IMR-90 (cell line): ENCODE results near the gene HOMER3. TPM values are rescaled to one million over a fixed set of nuclear protein-coding genes. Genes with fewer than 3 reads are reported as not detected.

Experiments used
- ATAC-seq: fragments of 200-7000 bp; cut with Tn5 transposase; 2 replicates; pipeline ENCODE4 v1.9.1; 2020; ENCODE audit warnings: low read depth, mild to moderate bottlenecking, moderate library complexity
- BruUV-seq: library from RNA; stranded (reverse); fragments of 400-500 nt; replicated peaks from 2 replicates; lab custom pipeline; 2021; lab: Mats Ljungman, UMichigan
- CTCF ChIA-PET: fragments of 300-600 bp; formaldehyde crosslinking; extraction: SDS; loops from one replicate; lab custom pipeline; 2021; ENCODE audit warnings: antibody characterized with exemption; lab: Yijun Ruan, JAX
- POLR2A ChIA-PET: fragments of 300-600 bp; sonication (Branson Sonifier 250); formaldehyde crosslinking; loops from one replicate; lab custom pipeline; 2022; ENCODE audit warnings: antibody characterized with exemption; ENCODE audit not compliant: unreplicated experiment; lab: Charles Lee
- DNase-seq: peaks from one replicate; pipeline ENCODE4 v3.0.0; 2013
- H2AFZ ChIP-seq: replicated peaks from 2 replicates; pipeline ENCODE3; 2013; ENCODE audit warnings: low read length, mild to moderate bottlenecking; ENCODE audit not compliant: poor library complexity
- H2AK5ac ChIP-seq: 2 replicates; pipeline ENCODE4 v1.6.1; 2013; ENCODE audit warnings: low read depth, low read length, inconsistent platforms
- H2AK9ac ChIP-seq: replicated peaks from 2 replicates; pipeline ENCODE3; 2013; ENCODE audit warnings: mild to moderate bottlenecking, low read depth, low read length, moderate library complexity; ENCODE audit not compliant: poor library complexity
- H2BK120ac ChIP-seq: 2 replicates; pipeline ENCODE4 v1.6.1; 2013; ENCODE audit warnings: low read depth, low read length, inconsistent platforms
- H2BK15ac ChIP-seq: 3 replicates; pipeline ENCODE4 v1.6.1; 2013; ENCODE audit warnings: low read depth, low read length, inconsistent platforms
- H2BK20ac ChIP-seq: 2 replicates; pipeline ENCODE4 v1.6.1; 2013; ENCODE audit warnings: low read depth, mild to moderate bottlenecking, inconsistent platforms, low read length, moderate library complexity
- H2BK5ac ChIP-seq: 2 replicates; pipeline ENCODE4 v1.6.1; 2013; ENCODE audit warnings: mild to moderate bottlenecking, low read depth, low read length, inconsistent platforms; ENCODE audit not compliant: poor library complexity, severe bottlenecking
- H3K14ac ChIP-seq: replicated peaks from 2 replicates; pipeline ENCODE4 v1.6.1; 2013; ENCODE audit warnings: low read depth, low read length, inconsistent platforms
- H3K18ac ChIP-seq: 2 replicates; pipeline ENCODE4 v1.6.1; 2013; ENCODE audit warnings: low read depth, low read length, control low read depth
- H3K23ac ChIP-seq: 2 replicates; pipeline ENCODE4 v1.6.1; 2013; ENCODE audit warnings: low read depth, low read length, inconsistent platforms
- H3K27ac ChIP-seq: 2 replicates; pipeline ENCODE4 v1.5.1; 2013; ENCODE audit warnings: mild to moderate bottlenecking, control low read depth, low read length; ENCODE audit not compliant: insufficient read depth
- H3K27me3 ChIP-seq: 2 replicates; pipeline ENCODE4 v1.6.1; 2013; ENCODE audit warnings: low read length; ENCODE audit not compliant: control insufficient read depth, insufficient read depth
- H3K36me3 ChIP-seq: 2 replicates; pipeline ENCODE4 v1.6.1; 2013; ENCODE audit warnings: low read length, mixed read lengths; ENCODE audit not compliant: control insufficient read depth, insufficient read depth
- H3K4ac ChIP-seq: 2 replicates; pipeline ENCODE4 v1.6.1; 2013; ENCODE audit warnings: low read depth, low read length, inconsistent platforms
- H3K4me1 ChIP-seq: 2 replicates; pipeline ENCODE4 v1.6.1; 2013; ENCODE audit warnings: low read length, mixed read lengths; ENCODE audit not compliant: control insufficient read depth, insufficient read depth
- H3K4me2 ChIP-seq: 2 replicates; pipeline ENCODE4 v1.6.1; 2013; ENCODE audit warnings: low read depth, mild to moderate bottlenecking, control low read depth, low read length, moderate library complexity
- H3K4me3 ChIP-seq: 2 replicates; pipeline ENCODE4 v1.5.1; 2013; ENCODE audit warnings: low read depth, mild to moderate bottlenecking, control low read depth, low read length, moderate library complexity; ENCODE audit not compliant: insufficient read depth
- H3K56ac ChIP-seq: 2 replicates; pipeline ENCODE4 v1.6.1; 2013; ENCODE audit warnings: low read length, inconsistent platforms; ENCODE audit not compliant: insufficient read depth; ENCODE audit errors: extremely low read depth
- H3K79me1 ChIP-seq, 2 experiments: 2 replicates each; pipeline ENCODE4 v1.6.1; 2013; ENCODE audit warnings: low read length in 2 of 2, inconsistent platforms in 1 of 2, low read depth in 1 of 2
- H3K9ac ChIP-seq: 2 replicates; pipeline ENCODE4 v1.6.1; 2013; ENCODE audit warnings: low read depth, low read length, control low read depth
- H3K9me1 ChIP-seq: 2 replicates; pipeline ENCODE4 v1.6.1; 2013; ENCODE audit warnings: low read length, inconsistent platforms; ENCODE audit not compliant: insufficient read depth
- H3K9me3 ChIP-seq: 2 replicates; pipeline ENCODE4 v1.6.1; 2013; ENCODE audit warnings: low read length; ENCODE audit not compliant: control insufficient read depth, insufficient read depth
- H4K20me1 ChIP-seq: 2 replicates; pipeline ENCODE4 v1.6.1; 2013; ENCODE audit warnings: low read length, inconsistent platforms; ENCODE audit not compliant: insufficient read depth
- H4K5ac ChIP-seq: 2 replicates; pipeline ENCODE4 v1.6.1; 2013; ENCODE audit warnings: mild to moderate bottlenecking, low read depth, low read length, control low read depth
- H4K8ac ChIP-seq, 2 experiments: 2 replicates each; pipeline ENCODE4 v1.6.1; 2013; ENCODE audit warnings: low read depth in 2 of 2, low read length in 2 of 2, control low read depth in 1 of 2, inconsistent platforms in 1 of 2
- H4K91ac ChIP-seq: 2 replicates; pipeline ENCODE4 v1.6.1; 2013; ENCODE audit warnings: low read depth, low read length, inconsistent platforms; ENCODE audit not compliant: insufficient read depth
- BHLHE40 ChIP-seq: fragments of 150-350 bp; IDR thresholded peaks from 2 replicates; pipeline ENCODE4 v1.6.1; 2016; ENCODE audit warnings: mild to moderate bottlenecking, low read depth, low read length
- CEBPB ChIP-seq: IDR thresholded peaks from 2 replicates; pipeline ENCODE4 v1.6.1; 2012; ENCODE audit warnings: low read depth, low read length, improper control_type of control experiment
- CHD1 ChIP-seq: IDR thresholded peaks from 2 replicates; pipeline ENCODE4 v1.6.1; 2012; ENCODE audit warnings: low read depth, low read length, improper control_type of control experiment
- CTCF ChIP-seq: conservative IDR thresholded peaks from 2 replicates; pipeline ENCODE4 v1.5.1; 2012; ENCODE audit warnings: mild to moderate bottlenecking, low read depth, low read length, improper control_type of control experiment
- ELK1 ChIP-seq: fragments of 150-350 bp; IDR thresholded peaks from 2 replicates; pipeline ENCODE4 v1.6.1; 2016; ENCODE audit warnings: low read depth, mild to moderate bottlenecking, low read length, moderate library complexity, borderline replicate concordance
- FOS ChIP-seq: fragments of 150-350 bp; IDR thresholded peaks from 2 replicates; pipeline ENCODE4 v1.6.1; 2016; ENCODE audit warnings: low read depth, low read length
- MAFK ChIP-seq: IDR thresholded peaks from 2 replicates; pipeline ENCODE4 v1.6.1; 2012; ENCODE audit warnings: low read depth, low read length, improper control_type of control experiment
- MAZ ChIP-seq: IDR thresholded peaks from 2 replicates; pipeline ENCODE4 v1.6.1; 2012; ENCODE audit warnings: low read depth, mild to moderate bottlenecking, low read length, improper control_type of control experiment, moderate library complexity, borderline replicate concordance
- MXI1 ChIP-seq: IDR thresholded peaks from 2 replicates; pipeline ENCODE4 v1.6.1; 2012; ENCODE audit warnings: low read depth, mild to moderate bottlenecking, low read length, moderate library complexity, borderline replicate concordance
- NFE2L2 ChIP-seq: fragments of 150-350 bp; IDR thresholded peaks from 2 replicates; pipeline ENCODE4 v1.6.1; 2016; ENCODE audit warnings: low read depth, mild to moderate bottlenecking, low read length
- POLR2A ChIP-seq: IDR thresholded peaks from 2 replicates; pipeline ENCODE4 v1.6.1; 2012; ENCODE audit warnings: mild to moderate bottlenecking, low read depth, low read length
- RAD21 ChIP-seq: IDR thresholded peaks from 2 replicates; pipeline ENCODE4 v1.6.1; 2012; ENCODE audit warnings: low read length, improper control_type of control experiment
- RCOR1 ChIP-seq: IDR thresholded peaks from 2 replicates; pipeline ENCODE4 v1.6.1; 2012; ENCODE audit warnings: mild to moderate bottlenecking, low read length, improper control_type of control experiment; ENCODE audit not compliant: insufficient replicate concordance
- RFX5 ChIP-seq: IDR thresholded peaks from 2 replicates; pipeline ENCODE4 v1.8.0; 2012; ENCODE audit warnings: low read depth, mild to moderate bottlenecking, low read length, moderate library complexity
- SMC3 ChIP-seq: fragments of 150-350 bp; IDR thresholded peaks from 2 replicates; pipeline ENCODE4 v1.6.1; 2016; ENCODE audit warnings: low read depth, mild to moderate bottlenecking, antibody characterized with exemption, low read length, moderate library complexity
- WGBS, 2 experiments: methylation state at CpG; one replicate each; pipeline versions ENCODE4 v1.1.5 to v1.1.7; 2013; ENCODE audit warnings: missing lambda C conversion rate in 2 of 2; ENCODE audit not compliant: insufficient read length in 1 of 2; ENCODE audit errors: extremely low coverage in 2 of 2; 5-methylcytosine and 5-hydroxymethylcytosine counted together
- dilution Hi-C: fragments of 300-500 bp; cut with HindIII; formaldehyde crosslinking; loops from one replicate; pipeline ENCODE4 v1.14.3; 2018; ENCODE audit warnings: low sequenced_read_pairs; ENCODE audit not compliant: unreplicated experiment
- in situ Hi-C: fragments of 300-500 bp; cut with MboI; formaldehyde crosslinking; loops from 3 replicates; pipeline ENCODE4 v1.14.3; 2019; ENCODE audit warnings: low sequenced_read_pairs, inconsistent platforms, mixed read lengths
- intact Hi-C: fragments of 100-400 bp; cut with micrococcal nuclease; formaldehyde crosslinking; loops from 2 replicates; pipeline ENCODE4 v1.10.0; 2022
- polyA plus RNA-seq, 3 experiments: library from polyadenylated mRNA; depleted of rRNA; stranded (reverse); fragments of >200 nt; gene quantifications; 2 replicates each; pipeline ENCODE4 v1.2.3, GENCODE V29; 2012; ENCODE audit warnings: low replicate concordance in 1 of 3
- total RNA-seq: library from RNA; depleted of rRNA; stranded (reverse); fragments of >200 nt; gene quantifications from 2 replicates; pipeline ENCODE4 v1.2.3, GENCODE V29; 2012
- TF ChIP-seq, protein P1 (sequence below): fragments of 150-350 bp; IDR thresholded peaks from 2 replicates; pipeline ENCODE4 v1.6.1; 2017; ENCODE audit warnings: mild to moderate bottlenecking, antibody characterized with exemption, low read length, low read depth

The HOMER3 gene
- total and polyA plus RNA-seq, 2 of the 4 experiments (the other 2 are of a cell fraction), result 53.4 to 77.0 TPM

DNA sequence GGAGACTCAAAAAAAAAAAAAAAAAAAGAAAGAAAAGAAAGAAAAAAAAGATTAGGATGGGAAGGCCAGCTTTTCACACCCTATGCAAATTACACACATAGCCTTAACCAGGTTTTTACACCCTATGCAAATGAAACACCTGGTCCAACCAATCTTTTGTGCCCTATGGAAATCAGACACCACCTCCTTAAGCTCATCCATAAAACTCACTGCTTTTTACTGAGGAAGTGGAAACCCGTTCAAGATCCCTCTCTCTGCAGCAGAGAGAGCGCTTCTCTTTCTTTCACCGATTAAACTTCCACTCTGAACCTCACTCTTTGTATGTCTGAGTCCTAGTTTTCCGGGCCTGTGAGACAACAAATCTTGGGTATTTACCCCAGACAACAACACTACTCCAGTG is 25.3 kb upstream of the HOMER3 start:
- CTCF ChIA-PET, result interaction anchor here (0.6 kb wide), 1 partner anchor 254 kb away, joined by 3 read pairs; no protein-coding TSS in a partner anchor
- H2AK9ac ChIP-seq, result no peak overlapping the region
- no peak overlapping the region for H2BK15ac ChIP-seq
- no peak overlapping the region for H3K23ac ChIP-seq
- H4K91ac ChIP-seq, result no peak overlapping the region
- no peak overlapping the region for H3K4me2 ChIP-seq
- DNase-seq (no peak), ATAC-seq (no peak)
- no peak overlapping the region for H2AFZ ChIP-seq
- H3K56ac ChIP-seq, result no peak overlapping the region
- WGBS, 2 experiments, result 68% methylated on average over 4 of the region's 4 CpGs; no CpG with 5 or more reads in 1 of the 2 experiments
- H3K4me1 ChIP-seq, result peaks cover 6% of the 10 kb centered on the region
- H3K27ac ChIP-seq, result no peak overlapping the region
- no TSS peak for BruUV-seq
- no peak overlapping the region for H4K8ac ChIP-seq
- POLR2A ChIA-PET, result interaction anchor here (0.7 kb wide), 1 partner anchor 12 kb away, joined by 7 read pairs; no protein-coding TSS in a partner anchor
- H4K5ac ChIP-seq, result no peak overlapping the region
- dilution Hi-C loops (no loop called here), in situ Hi-C loops (no loop called here), intact Hi-C loops (no loop called here)
- H4K20me1 ChIP-seq, result no peaks in the 10 kb centered on the region
- no peak overlapping the region for H2AK5ac ChIP-seq
- no peak overlapping the region for H3K4me3 ChIP-seq
- no peak overlapping the region for H3K18ac ChIP-seq
- H3K9ac ChIP-seq, result no peak overlapping the region
- no peak overlapping the region for H3K14ac ChIP-seq
- H2BK5ac ChIP-seq, result no peak overlapping the region
- H3K36me3 ChIP-seq, result no peaks in the 10 kb centered on the region
- H3K9me1 ChIP-seq, result no peaks in the 10 kb centered on the region
- no peak overlapping the region for H2BK120ac ChIP-seq
- TF ChIP-seq ELK1, result no peak
- no peak for TF ChIP-seq NFE2L2
- no peak for TF ChIP-seq CTCF
- no peak for TF ChIP-seq RAD21
- no peak for TF ChIP-seq MXI1
- no peak for TF ChIP-seq FOS
- no peak for TF ChIP-seq BHLHE40
- no peak for TF ChIP-seq RCOR1
- TF ChIP-seq CEBPB, result no peak
- TF ChIP-seq MAFK, result no peak
- TF ChIP-seq RFX5, result no peak
- TF ChIP-seq SMC3, result no peak
- no peak for TF ChIP-seq MAZ
- no peak for TF ChIP-seq POLR2A
- TF ChIP-seq, protein P1, sequence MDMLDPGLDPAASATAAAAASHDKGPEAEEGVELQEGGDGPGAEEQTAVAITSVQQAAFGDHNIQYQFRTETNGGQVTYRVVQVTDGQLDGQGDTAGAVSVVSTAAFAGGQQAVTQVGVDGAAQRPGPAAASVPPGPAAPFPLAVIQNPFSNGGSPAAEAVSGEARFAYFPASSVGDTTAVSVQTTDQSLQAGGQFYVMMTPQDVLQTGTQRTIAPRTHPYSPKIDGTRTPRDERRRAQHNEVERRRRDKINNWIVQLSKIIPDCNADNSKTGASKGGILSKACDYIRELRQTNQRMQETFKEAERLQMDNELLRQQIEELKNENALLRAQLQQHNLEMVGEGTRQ, result no peak
- no peak for TF ChIP-seq CHD1
- peaks cover 9% of the 10 kb centered on the region; the same call in 1 of the 2 replicates for H3K27me3 ChIP-seq
- no peak overlapping the region for H3K4ac ChIP-seq
- no peaks in the 10 kb centered on the region for H3K9me3 ChIP-seq
- H3K79me1 ChIP-seq, result no peaks in the 10 kb centered on the region
- no peak overlapping the region for H2BK20ac ChIP-seq
